ENCODE measurements around the gene THTPA.

GRCh38 chr14:23540141-23540469 is 16.0 kb upstream of the THTPA start:
- TF ChIP-seq MAX (IDR thresholded peaks at IDR 0.05; ENCODE audit: low read depth, low read length), result no peak
- no peak for TF ChIP-seq CTCF (IDR thresholded peaks at IDR 0.05; ENCODE audit: low read depth, low read length)

Measured in NB4 (cell line).